NCI-H774 (cell line): ENCODE results near the gene CKAP4.

ENCODE experiments used
- DNase-seq: peaks from one replicate; lab custom pipeline; 2025; lab: John Stamatoyannopoulos, UW

Gene CKAP4

GRCh38 chr12:106197906-106198623 lies 49.8 kb downstream of the CKAP4 start:
- DNase-seq: no peak

GRCh38 chr12:106195621-106196027 lies 52.2 kb downstream of the CKAP4 start:
- no peak for DNase-seq

- DNase-seq: no peak
Observed at GRCh38 chr12:106194351-106194750, 53.5 kb downstream of the CKAP4 start.

GRCh38 chr12:106193394-106194215 lies 54.2 kb downstream of the CKAP4 start:
- DNase-seq: no peak

- no peak for DNase-seq
Observed at GRCh38 chr12:106192659-106193393, 55.0 kb downstream of the CKAP4 start.

- peak; percentile 3 for DNase-seq
Observed at GRCh38 chr12:106190581-106190980, 57.2 kb downstream of the CKAP4 start.

GRCh38 chr12:106189341-106189740 lies 58.5 kb downstream of the CKAP4 start:
- no peak for DNase-seq

- DNase-seq: no peak
Observed at GRCh38 chr12:106188256-106188655, 59.6 kb downstream of the CKAP4 start.
